Spleen (tissue), 7 donors: ENCODE results near the gene SNX8.

Experiments
- CTCF ChIP-seq, 11 experiments: fragments of 200-600 bp in 7 of 11; fragments of 450-650 bp in 4 of 11; sonication (generic) in 4 of 11; IDR thresholded peaks in 8 of 11; conservative IDR thresholded peaks in 3 of 11; 1 replicate in 7 of 11; 2 replicates in 4 of 11; pipeline versions ENCODE4 v1.4.0 to v1.8.0; 2016 to 2021; ENCODE audit warnings: antibody characterized with exemption in 11 of 11, inconsistent platforms in 4 of 11, mild to moderate bottlenecking in 1 of 11
- POLR2A ChIP-seq, 3 donors: fragments of 450-650 bp; IDR thresholded peaks; one replicate each; pipeline ENCODE4 v1.5.1; 2017; ENCODE audit warnings: antibody characterized with exemption in 3 of 3, mild to moderate bottlenecking in 1 of 3
- donor health status: DM: no; HTN: no; CAD: no; lungs with moderate emphysema.
- donor health status: DM: no; HTN: no; CAD: no.
- donor health status: DM: no; HTN: no; CAD: no.

- no peak for TF ChIP-seq CTCF (IDR thresholded peaks at IDR 0.05 in 8 of 11, conservative IDR thresholded peaks at IDR 0.05 in 3 of 11)
- TF ChIP-seq POLR2A (IDR thresholded peaks at IDR 0.05) = no peak
Observed at GRCh38 chr7:2309889-2310331, 4.3 kb downstream of the SNX8 start.
